DND-41 (cell line): ENCODE results near the gene TEKT2.
A peak's percentile ranks its signal among the peaks of the same experiment; 100 is the strongest.

Source experiments
- ATAC-seq: fragments of 200-7000 bp; cut with Tn5 transposase; 3 replicates; pipeline ENCODE4 v1.9.1; 2021; ENCODE audit warnings: low read depth; ENCODE audit not compliant: insufficient read depth
- DNase-seq: peaks from one replicate; pipeline ENCODE4 v3.0.0-alpha.2; 2020
- H2AFZ ChIP-seq: 2 replicates; pipeline ENCODE4 v1.6.0; 2012; ENCODE audit warnings: low read depth, low read length
- H3K27ac ChIP-seq: 2 replicates; pipeline ENCODE4 v1.5.1; 2012; ENCODE audit warnings: low read length, inconsistent platforms
- H3K27me3 ChIP-seq: fragments of 200-600 bp; sonication (generic); 2 replicates; pipeline ENCODE4 v1.6.0; 2012; ENCODE audit warnings: low read length, mild to moderate bottlenecking, inconsistent platforms; ENCODE audit not compliant: insufficient read depth, poor library complexity
- H3K36me3 ChIP-seq: 2 replicates; pipeline ENCODE4 v1.5.1; 2012; ENCODE audit warnings: low read length, inconsistent platforms; ENCODE audit not compliant: insufficient read depth
- H3K4me1 ChIP-seq: 2 replicates; pipeline ENCODE4 v1.5.1; 2012; ENCODE audit warnings: mild to moderate bottlenecking, low read length; ENCODE audit not compliant: insufficient read depth
- H3K4me2 ChIP-seq: 2 replicates; pipeline ENCODE4 v1.6.0; 2012; ENCODE audit warnings: mild to moderate bottlenecking, moderate library complexity, low read length, inconsistent platforms; ENCODE audit not compliant: insufficient read depth
- H3K4me3 ChIP-seq, 2 experiments: fragments of 200-600 bp in 1 of 2; shearing (Covaris generic) in 1 of 2; 2 replicates each; pipeline ENCODE4 v1.5.1; 2012 to 2016; ENCODE audit warnings: inconsistent platforms in 2 of 2, low read length in 2 of 2, mild to moderate bottlenecking in 2 of 2, low read depth in 1 of 2, moderate library complexity in 1 of 2
- H3K79me2 ChIP-seq: 2 replicates; pipeline ENCODE4 v1.6.0; 2012; ENCODE audit warnings: low read length, inconsistent platforms; ENCODE audit not compliant: insufficient read depth
- H3K9ac ChIP-seq: 2 replicates; pipeline ENCODE4 v1.6.0; 2012; ENCODE audit warnings: low read depth, mild to moderate bottlenecking, inconsistent platforms, low read length, moderate library complexity
- H3K9me3 ChIP-seq: 2 replicates; pipeline ENCODE4 v1.5.1; 2012; ENCODE audit warnings: low read length, moderate library complexity, mild to moderate bottlenecking, inconsistent platforms; ENCODE audit not compliant: insufficient read depth, severe bottlenecking
- H4K20me1 ChIP-seq: 2 replicates; pipeline ENCODE4 v1.6.0; 2012; ENCODE audit warnings: low read length; ENCODE audit not compliant: insufficient read depth
- CTCF ChIP-seq: IDR thresholded peaks from 2 replicates; pipeline ENCODE4 v1.5.1; 2012; ENCODE audit warnings: borderline replicate concordance, low read length, moderate library complexity, mild to moderate bottlenecking; ENCODE audit not compliant: poor library complexity, severe bottlenecking; ENCODE audit errors: extremely low read depth
- EZH2 ChIP-seq: IDR thresholded peaks from 3 replicates; pipeline ENCODE4 v1.6.1; 2012; ENCODE audit warnings: borderline replicate concordance, low read depth, mild to moderate bottlenecking, moderate library complexity, low read length, inconsistent platforms; ENCODE audit not compliant: severe bottlenecking

The TEKT2 gene

DNA sequence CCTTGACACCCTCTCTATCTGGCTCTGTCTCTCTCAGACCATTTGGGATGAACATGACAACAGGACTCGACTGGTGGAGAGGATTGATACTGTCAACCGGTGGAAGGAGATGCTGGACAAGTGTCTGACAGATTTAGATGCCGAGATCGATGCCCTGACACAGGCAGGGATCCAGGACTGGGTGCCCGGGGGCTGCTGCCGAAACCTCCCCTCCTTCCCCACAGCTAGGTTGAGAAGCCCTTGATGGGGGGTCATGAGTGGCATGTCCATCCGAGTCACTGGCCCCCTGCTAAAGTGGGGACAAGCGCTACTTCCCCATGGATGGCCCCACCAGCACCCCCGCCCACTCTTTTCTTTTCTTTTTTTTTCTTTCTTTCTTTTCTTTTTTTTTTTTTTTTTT lies 1.2 kb downstream of the TEKT2 start:
- peaks cover 14% of the 10 kb centered on the region for H3K79me2 ChIP-seq
- H3K36me3 ChIP-seq, result peaks cover 4% of the 10 kb centered on the region; the same call in 1 of the 2 replicates
- no peak overlapping the region for H3K9ac ChIP-seq
- no peak overlapping the region for H2AFZ ChIP-seq
- 0 out of 2 replicates have a peak, but pooled peaks cover 4% of the 10 kb centered on the region for H4K20me1 ChIP-seq
- DNase-seq (no peak), ATAC-seq (no peak)
- TF ChIP-seq EZH2 (no peak), CTCF (no peak)
- no peak overlapping the region for H3K4me2 ChIP-seq
- H3K4me1 ChIP-seq, result peaks cover 25% of the 10 kb centered on the region
- no peaks in the 10 kb centered on the region for H3K9me3 ChIP-seq
- peaks cover 11% of the 10 kb centered on the region for H3K27me3 ChIP-seq
- no peak overlapping the region for H3K4me3 ChIP-seq
- no peak overlapping the region for H3K27ac ChIP-seq

- H3K4me2 ChIP-seq, result no peak overlapping the region
- no peak for ATAC-seq
- DNase-seq, result no peak
- 0 out of 2 replicates have a peak, but pooled peaks cover 4% of the 10 kb centered on the region for H4K20me1 ChIP-seq
- H3K27ac ChIP-seq, result no peak overlapping the region
- H2AFZ ChIP-seq, result no peak overlapping the region
- no peak overlapping the region for H3K4me3 ChIP-seq
- H3K27me3 ChIP-seq, result peaks cover 11% of the 10 kb centered on the region
- peaks cover 5% of the 10 kb centered on the region; the same call in 1 of the 2 replicates for H3K36me3 ChIP-seq
- peaks cover 22% of the 10 kb centered on the region for H3K79me2 ChIP-seq
- TF ChIP-seq EZH2 (no peak), CTCF (no peak)
- peaks cover 32% of the 10 kb centered on the region for H3K4me1 ChIP-seq
- H3K9me3 ChIP-seq, result no peaks in the 10 kb centered on the region
- H3K9ac ChIP-seq, result no peak overlapping the region
Measured at GRCh38 chr1:36085686-36086526, 2.0 kb downstream of the TEKT2 start.

GRCh38 chr1:36086529-36087232 lies 2.8 kb downstream of the TEKT2 start:
- H2AFZ ChIP-seq, result 0 out of 2 replicates have a peak overlapping the region, but pooled peaks have one; percentile 6
- DNase-seq (no peak), ATAC-seq (no peak)
- peaks cover 38% of the 10 kb centered on the region for H3K4me1 ChIP-seq
- TF ChIP-seq EZH2, result no peak
- no peak for TF ChIP-seq CTCF
- H4K20me1 ChIP-seq, result peaks cover 9% of the 10 kb centered on the region; the same call in 1 of the 2 replicates
- H3K9ac ChIP-seq, result no peak overlapping the region
- H3K4me2 ChIP-seq, result no peak overlapping the region
- peaks cover 30% of the 10 kb centered on the region for H3K79me2 ChIP-seq
- peaks cover 12% of the 10 kb centered on the region for H3K36me3 ChIP-seq
- no peak overlapping the region for H3K27ac ChIP-seq
- H3K4me3 ChIP-seq, result no peak overlapping the region
- H3K27me3 ChIP-seq, result peaks cover 11% of the 10 kb centered on the region
- no peaks in the 10 kb centered on the region for H3K9me3 ChIP-seq
